Measurements from ENCODE around the gene NELFB.
A peak's percentile ranks its signal among the peaks of the same experiment; 100 is the strongest.
"Not testable (repeated sequence)": the region's sequence is repeated elsewhere in the genome, so short reads cannot be mapped to it uniquely, and the experiment has no call there.

NELFB gene

GRCh38 chr9:137234758-137235423, 20.2 kb upstream of the NELFB start:
- DNase-seq (ENCODE audit: low spot score), result no peak

GRCh38 chr9:137235424-137236237, 19.5 kb upstream of the NELFB start:
- no peak for DNase-seq (ENCODE audit: low spot score)

GRCh38 chr9:137236238-137236935, 18.7 kb upstream of the NELFB start:
- DNase-seq (ENCODE audit: low spot score), result peak; percentile 93

- DNase-seq (ENCODE audit: low spot score), result no peak
Measured at GRCh38 chr9:137236936-137237421, 18.1 kb upstream of the NELFB start.

- DNase-seq (ENCODE audit: low spot score), result no peak
Measured at GRCh38 chr9:137237759-137238726, 17.1 kb upstream of the NELFB start.

- not testable (repeated sequence) for DNase-seq (ENCODE audit: low spot score)
Measured at GRCh38 chr9:137239541-137240200, 15.5 kb upstream of the NELFB start.

GRCh38 chr9:137240318-137240840, 14.7 kb upstream of the NELFB start:
- peak; percentile 86 for DNase-seq (ENCODE audit: low spot score)

GRCh38 chr9:137240841-137241489, 14.2 kb upstream of the NELFB start, which contains the start of gene TUBB4B:
TSS of gene TUBB4B (plus strand) at chr9:137241287. CDS start at chr9:137241361, 74 bp downstream.
- DNase-seq (ENCODE audit: low spot score), result peak; percentile 99

GRCh38 chr9:137241490-137242268, 13.4 kb upstream of the NELFB start:
- DNase-seq (ENCODE audit: low spot score), result peak; percentile 90

GRCh38 chr9:137242269-137243203, 12.6 kb upstream of the NELFB start:
- no peak for DNase-seq (ENCODE audit: low spot score)

- not testable (repeated sequence) for DNase-seq (ENCODE audit: low spot score)
Measured at GRCh38 chr9:137243266-137243625, 11.9 kb upstream of the NELFB start.

- DNase-seq (ENCODE audit: low spot score), result no peak
Measured at GRCh38 chr9:137243626-137244485, 11.3 kb upstream of the NELFB start.

- DNase-seq (ENCODE audit: low spot score), result no peak
Measured at GRCh38 chr9:137244486-137245449, 10.4 kb upstream of the NELFB start.

- no peak for DNase-seq (ENCODE audit: low spot score)
Measured at GRCh38 chr9:137245450-137246421, 9.4 kb upstream of the NELFB start.
